Non-pigmented ciliary epithelial cell (primary cell): Measurements from ENCODE around the gene FRAT2.
A peak's percentile ranks its signal among the peaks of the same experiment; 100 is the strongest.
"Not testable (repeated sequence)": the region's sequence is repeated elsewhere in the genome, so short reads cannot be mapped to it uniquely, and the experiment has no call there.

Experiments
- DNase-seq: peaks from one replicate; pipeline ENCODE4 v3.0.0-alpha.2; 2010; ENCODE audit warnings: low read depth

FRAT2 gene

GRCh38 chr10:97356318-97356914 lies 21.9 kb upstream of the FRAT2 start:
- DNase-seq = no peak

- DNase-seq = no peak
Measured at GRCh38 chr10:97355571-97355975, 21.0 kb upstream of the FRAT2 start.

- DNase-seq = no peak
Measured at GRCh38 chr10:97353945-97354344, 19.4 kb upstream of the FRAT2 start.

- DNase-seq = no peak
Measured at GRCh38 chr10:97349752-97350513, 15.4 kb upstream of the FRAT2 start.

- DNase-seq = no peak
Measured at GRCh38 chr10:97347317-97347716, 12.8 kb upstream of the FRAT2 start.

- DNase-seq = not testable (repeated sequence)
Measured at GRCh38 chr10:97343664-97344063, 9.1 kb upstream of the FRAT2 start.

GRCh38 chr10:97341416-97341815 lies 6.9 kb upstream of the FRAT2 start:
- no peak for DNase-seq

- DNase-seq = no peak
Measured at GRCh38 chr10:97338041-97338440, 3.5 kb upstream of the FRAT2 start.

- DNase-seq = no peak
Measured at GRCh38 chr10:97336942-97337831, 2.7 kb upstream of the FRAT2 start.

- DNase-seq = no peak
Measured at GRCh38 chr10:97336446-97336845, 1.9 kb upstream of the FRAT2 start.

- no peak for DNase-seq
Measured at GRCh38 chr10:97336006-97336405, 1.5 kb upstream of the FRAT2 start.

GRCh38 chr10:97335188-97335619 lies 675 bp upstream of the FRAT2 start:
- DNase-seq = no peak

- no peak for DNase-seq
Measured at GRCh38 chr10:97333601-97334369, 744 bp downstream of the FRAT2 start.

GRCh38 chr10:97333351-97333600 lies 1.3 kb downstream of the FRAT2 start:
- no peak for DNase-seq

GRCh38 chr10:97332591-97333350 lies 1.8 kb downstream of the FRAT2 start:
- peak; percentile 36 for DNase-seq

GRCh38 chr10:97331153-97331703 lies 3.3 kb downstream of the FRAT2 start:
- no peak for DNase-seq

GRCh38 chr10:97329766-97330165 lies 4.8 kb downstream of the FRAT2 start:
- no peak for DNase-seq

GRCh38 chr10:97328646-97329453 lies 5.7 kb downstream of the FRAT2 start:
- no peak for DNase-seq

GRCh38 chr10:97327348-97328294 lies 6.9 kb downstream of the FRAT2 start:
- DNase-seq = no peak
